Uterus (tissue), 2 donors: ENCODE data around the gene ZNF385C.
"Not testable (repeated sequence)": the region's sequence is repeated elsewhere in the genome, so short reads cannot be mapped to it uniquely, and the experiment has no call there.

ENCODE experiments used
- CTCF ChIP-seq, 4 experiments: fragments of 200-600 bp in 2 of 4; fragments of 450-650 bp in 2 of 4; sonication (generic) in 2 of 4; IDR thresholded peaks; one replicate each; pipeline ENCODE4 v1.5.1; 2016 to 2019; ENCODE audit warnings: antibody characterized with exemption in 4 of 4, mild to moderate bottlenecking in 2 of 4, moderate library complexity in 1 of 4
- POLR2A ChIP-seq, 2 donors: fragments of 450-650 bp; IDR thresholded peaks; one replicate each; pipeline ENCODE4 v1.6.1; 2016; ENCODE audit warnings: antibody characterized with exemption in 2 of 2, mild to moderate bottlenecking in 1 of 2, moderate library complexity in 1 of 2

- not testable (repeated sequence) for TF ChIP-seq CTCF, POLR2A (IDR thresholded peaks at IDR 0.05)
Measured at GRCh38 chr17:42012363-42012762, 85.9 kb downstream of the ZNF385C start.
